HG02588 (cell line): ENCODE measurements around the gene CD300LF.

Experiments used
- ATAC-seq: cut with Tn5 transposase; IDR thresholded peaks from one replicate; pipeline ENCODE4 v1.9.1; 2021; ENCODE audit warnings: mild to moderate bottlenecking, moderate library complexity; ENCODE audit not compliant: unreplicated experiment

CD300LF gene

DNA sequence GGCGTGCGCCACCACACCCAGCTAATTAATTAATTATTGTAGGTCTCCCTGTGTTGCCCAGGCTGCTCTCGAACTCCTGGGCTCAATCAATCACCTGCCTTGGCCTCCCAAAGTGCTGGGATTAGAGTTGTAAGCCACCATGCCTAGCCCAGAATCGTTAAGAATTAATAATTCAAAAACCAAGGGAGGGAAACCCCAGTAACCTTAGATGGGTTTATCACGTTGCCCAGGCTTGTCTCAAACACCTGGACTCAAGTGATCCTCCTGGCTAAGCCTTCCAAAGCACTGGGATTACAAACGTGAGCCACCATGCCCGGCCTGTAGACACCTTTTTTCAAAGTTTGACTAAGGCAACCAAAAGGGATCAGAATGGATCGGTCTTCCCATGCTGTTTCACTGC is 21.6 kb downstream of the CD300LF start:
- no peak for ATAC-seq

DNA sequence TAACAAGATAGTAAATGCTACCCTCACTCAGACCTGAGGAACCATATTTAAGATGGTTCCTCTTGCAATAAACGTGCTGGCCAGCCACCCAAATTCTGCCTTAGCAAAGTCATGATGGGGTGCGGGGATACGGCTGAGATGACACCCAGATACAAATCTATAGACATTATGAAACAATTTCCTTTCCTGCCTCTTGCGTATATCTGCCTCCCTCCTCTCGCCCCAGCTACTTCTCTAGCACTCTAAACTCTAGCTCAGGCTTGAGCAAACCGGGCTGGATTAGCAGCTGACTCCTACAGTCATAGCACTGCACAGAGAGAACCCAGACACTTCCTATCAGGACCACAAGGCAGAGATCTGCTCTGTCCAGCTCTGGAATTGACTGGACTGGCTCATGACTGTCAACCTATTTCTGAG is 22.3 kb downstream of the CD300LF start:
- ATAC-seq, result no peak

- no peak for ATAC-seq
These were observed 24.8 kb downstream of the CD300LF start for GRCh38 chr17:74687886-74688285.

GRCh38 chr17:74686761-74687160 is 26.0 kb downstream of the CD300LF start:
- ATAC-seq, result no peak

DNA sequence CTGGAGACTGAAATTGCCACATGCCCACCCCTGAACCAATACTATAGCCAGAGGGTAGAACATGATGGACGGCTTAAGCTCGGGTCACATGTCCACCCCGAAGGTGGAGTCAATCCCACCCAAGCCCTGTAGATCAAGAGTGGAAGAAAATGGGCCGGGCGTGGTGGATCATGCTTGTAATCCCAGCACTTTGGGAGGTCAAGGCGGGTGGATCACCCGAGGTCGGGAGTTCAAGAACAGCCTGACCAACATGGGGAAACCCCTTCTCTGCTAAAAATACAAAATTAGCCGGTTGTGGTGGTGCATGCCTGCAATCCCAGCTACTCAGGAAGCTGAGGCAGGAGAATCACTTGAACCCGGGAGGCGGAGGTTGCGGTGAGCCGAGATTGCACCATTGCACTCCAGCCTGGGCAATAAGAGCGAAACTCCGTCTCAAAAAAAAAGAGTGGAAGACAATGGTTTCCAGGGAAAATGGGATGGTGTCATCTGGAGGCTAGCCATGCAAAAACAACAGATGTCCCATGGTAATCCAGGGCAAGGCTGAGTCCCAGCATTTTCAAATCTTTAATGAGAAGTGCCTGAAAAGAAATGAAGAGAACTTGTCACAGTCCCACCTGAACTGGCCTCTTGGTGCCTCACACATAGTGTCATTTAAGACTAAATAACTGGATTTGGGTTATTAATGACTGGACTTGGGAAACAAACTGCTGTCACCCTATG is 30.1 kb downstream of the CD300LF start:
- no peak for ATAC-seq

DNA sequence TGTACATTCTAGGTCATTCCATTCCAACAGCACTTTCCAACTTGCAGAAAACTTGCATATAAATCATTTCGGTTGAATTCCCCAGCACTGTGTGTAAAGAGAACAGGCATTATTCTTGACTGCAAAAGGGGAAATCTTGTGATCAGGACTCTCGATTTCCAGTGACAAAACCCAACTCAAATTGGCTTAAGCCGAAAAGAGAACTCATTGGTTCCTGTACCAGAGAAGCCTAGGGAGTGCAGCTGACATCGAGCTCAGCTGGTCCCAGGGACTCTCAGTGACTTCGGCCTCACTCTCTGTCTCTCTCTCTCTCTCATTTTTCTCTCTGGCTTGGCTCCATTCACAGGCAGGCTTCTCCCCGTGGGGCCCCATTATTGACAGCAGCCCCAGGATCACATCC is 30.7 kb downstream of the CD300LF start:
- ATAC-seq, result no peak

GRCh38 chr17:74680941-74681340 is 31.8 kb downstream of the CD300LF start:
- no peak for ATAC-seq

DNA sequence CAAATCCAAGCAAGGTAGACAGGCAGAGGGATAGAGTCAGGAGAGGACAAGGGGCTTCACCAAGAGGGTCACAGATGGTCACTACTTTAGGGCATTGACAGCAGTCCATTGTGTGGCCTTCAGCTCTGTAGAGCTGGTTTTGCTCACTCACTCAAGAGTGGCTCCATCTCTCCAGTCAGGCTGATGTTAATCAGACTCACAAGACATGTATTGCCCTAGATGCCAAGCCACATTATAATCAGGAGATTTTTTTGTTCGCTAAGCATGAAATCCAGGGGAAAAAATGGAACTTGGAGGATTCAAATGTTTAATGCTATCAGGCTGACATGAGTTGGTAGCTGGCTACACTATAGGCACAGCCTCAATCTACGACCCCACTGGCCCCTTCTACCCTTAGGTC is 32.5 kb downstream of the CD300LF start:
- no peak for ATAC-seq

DNA sequence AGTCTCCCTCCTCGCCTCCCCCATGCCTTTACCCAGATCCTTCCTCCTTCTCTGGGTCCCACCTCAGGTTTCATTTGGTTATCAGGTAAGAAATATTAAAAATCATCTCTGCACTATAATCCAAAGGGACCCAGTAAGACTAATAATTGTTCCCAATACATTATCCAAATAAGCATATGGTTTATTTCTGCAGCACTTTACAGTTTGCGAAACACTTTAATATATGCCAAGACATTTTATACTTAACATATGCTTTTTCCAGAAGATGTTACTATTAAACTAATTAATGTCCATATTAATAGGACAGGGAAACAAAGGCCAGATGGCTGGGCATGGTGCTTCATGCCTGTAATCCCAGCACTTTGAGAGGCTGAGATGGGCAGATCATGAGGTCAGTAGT is 33.3 kb downstream of the CD300LF start:
- ATAC-seq, result no peak

DNA sequence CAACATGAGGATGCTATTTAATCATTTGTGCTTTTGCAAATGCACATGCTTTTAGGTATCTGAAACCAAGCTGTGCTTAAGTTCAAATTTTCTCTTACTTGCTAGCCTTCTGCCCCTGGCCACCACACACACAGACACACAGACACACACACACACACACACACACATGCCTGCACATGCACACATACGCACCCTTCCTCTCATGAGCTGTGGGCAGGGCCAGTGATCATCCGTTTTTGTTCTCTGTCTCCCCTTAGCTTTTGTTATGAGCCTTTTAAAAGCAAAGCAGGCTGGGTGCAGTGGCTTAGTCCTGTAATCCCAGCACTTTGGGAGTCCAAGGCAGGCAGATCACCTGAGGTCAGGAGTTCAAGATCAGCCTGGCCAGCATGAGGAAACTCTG is 34.2 kb downstream of the CD300LF start:
- ATAC-seq, result no peak

DNA sequence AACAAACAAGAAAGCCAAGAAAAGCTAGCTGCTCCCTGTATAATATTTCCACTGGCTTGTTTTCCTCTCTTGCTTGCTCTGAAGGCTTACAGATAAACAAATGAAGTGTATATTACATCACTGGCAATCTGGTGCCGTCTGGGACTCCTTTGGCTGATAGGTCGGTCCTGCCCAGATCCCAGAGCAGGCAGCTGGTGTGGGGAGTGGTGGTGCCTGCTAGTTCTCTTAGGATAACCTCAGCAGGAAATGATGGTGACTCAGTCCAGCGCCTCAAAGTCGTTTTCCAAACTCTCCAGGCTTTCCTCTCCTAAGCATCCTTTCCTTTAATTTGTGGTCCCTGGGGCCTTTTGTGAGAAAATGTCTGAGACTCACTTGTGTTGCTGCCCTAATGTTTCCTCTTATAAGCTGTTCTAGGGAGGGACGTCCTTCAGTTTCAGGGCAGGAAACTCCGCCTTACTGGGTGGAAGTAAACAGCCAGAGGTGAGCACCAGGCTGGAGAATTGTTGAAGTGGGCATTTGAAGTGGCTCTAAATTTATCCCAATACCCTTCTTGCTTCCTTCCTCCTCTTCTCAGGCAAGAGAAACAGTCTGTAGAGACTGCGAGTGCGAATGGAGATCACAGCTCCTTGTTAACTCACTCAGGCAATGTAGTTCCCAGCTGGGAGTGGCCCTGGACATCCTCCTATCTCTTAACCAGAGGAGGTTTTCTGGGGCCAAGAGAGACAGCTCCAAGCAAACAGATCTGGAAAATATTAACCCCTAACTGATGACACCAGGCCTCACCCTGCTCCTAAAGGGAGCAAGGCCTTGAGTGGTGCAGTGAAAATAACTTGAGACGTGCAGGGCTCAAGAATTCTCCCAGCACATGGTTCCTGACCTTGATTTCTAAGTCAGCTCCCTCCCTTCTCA is 34.9 kb downstream of the CD300LF start:
- ATAC-seq, result no peak

GRCh38 chr17:74671031-74671771 is 41.5 kb downstream of the CD300LF start:
- ATAC-seq, result no peak

DNA sequence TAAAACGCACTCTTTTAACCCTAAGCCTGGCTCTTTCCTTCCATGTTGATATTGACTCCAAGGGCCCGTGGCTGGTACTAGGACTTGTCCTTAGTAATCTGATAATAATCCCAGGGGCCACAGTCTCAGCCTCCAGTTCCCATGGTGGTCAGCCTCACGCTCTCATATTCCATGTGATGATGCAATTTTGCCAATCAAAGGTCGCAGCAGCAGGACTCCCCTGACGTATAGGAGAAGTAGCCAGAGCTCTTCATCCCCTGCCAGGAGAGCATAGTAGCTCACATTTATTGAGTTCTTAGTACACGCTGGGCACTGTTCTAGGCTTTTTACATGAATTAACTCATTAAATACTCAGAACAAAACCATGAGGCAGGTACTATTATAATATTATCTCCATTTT is 42.4 kb downstream of the CD300LF start:
- no peak for ATAC-seq

DNA sequence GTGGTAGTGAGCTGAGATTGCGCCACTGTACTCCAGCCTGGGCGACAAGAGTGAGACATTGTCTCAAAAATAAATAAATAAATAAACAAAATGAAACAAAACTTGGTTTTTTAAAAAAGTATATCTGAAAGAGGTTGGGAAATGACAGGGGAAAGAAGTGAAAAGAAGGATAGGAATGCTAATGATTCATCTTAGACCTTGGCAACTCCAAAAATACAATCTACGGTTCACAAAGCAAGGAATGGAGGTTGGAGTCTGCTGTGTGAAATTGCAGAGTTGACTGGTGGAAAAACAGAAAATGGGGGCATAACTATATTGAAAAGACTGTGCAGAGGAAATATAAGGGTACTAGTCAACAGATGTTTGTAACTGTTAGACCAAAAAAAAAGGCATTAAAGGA is 49.2 kb downstream of the CD300LF start:
- ATAC-seq, result no peak

GRCh38 chr17:74659889-74660288 is 52.8 kb downstream of the CD300LF start:
- no peak for ATAC-seq

DNA sequence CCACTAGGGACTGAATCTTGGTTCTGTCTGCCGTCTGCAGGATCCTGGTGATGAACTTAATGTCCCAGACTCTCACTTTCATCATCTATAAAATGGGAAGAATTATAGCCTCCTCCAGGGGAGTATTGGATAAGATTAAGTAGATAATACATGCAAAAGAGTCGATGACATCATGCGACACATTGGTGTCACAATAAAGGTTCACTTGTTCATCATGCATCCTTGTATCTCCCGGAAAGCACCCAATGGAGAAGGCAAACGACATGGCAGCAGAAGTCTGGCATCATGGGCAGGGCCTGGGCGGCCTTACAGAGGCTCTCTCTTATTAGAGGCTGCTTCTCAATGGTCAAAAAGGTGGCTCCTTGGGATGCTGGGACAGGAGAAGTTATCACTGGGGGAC is 54.1 kb downstream of the CD300LF start:
- ATAC-seq, result no peak

GRCh38 chr17:74654742-74655141 is 58.0 kb downstream of the CD300LF start:
- no peak for ATAC-seq

GRCh38 chr17:74652020-74652419 is 60.7 kb downstream of the CD300LF start:
- no peak for ATAC-seq

DNA sequence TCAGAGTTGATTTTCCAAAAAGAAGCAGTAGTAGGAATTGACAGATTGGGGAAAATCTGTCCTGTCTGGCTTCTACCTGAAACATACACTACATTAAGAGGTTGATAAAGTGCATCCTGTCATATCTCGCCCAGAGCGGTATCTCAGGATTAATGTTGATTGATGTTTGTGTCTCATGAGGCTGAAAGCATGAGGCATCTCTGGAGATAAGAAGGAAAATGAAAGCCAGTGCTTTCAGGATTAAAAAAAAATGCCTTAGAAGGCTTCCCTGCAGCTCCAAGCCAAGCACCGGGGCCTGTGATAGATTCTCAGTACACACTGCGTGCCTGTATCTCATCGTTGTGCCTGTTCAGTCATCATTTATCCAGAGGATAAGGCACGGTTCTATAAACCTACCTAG is 62.8 kb downstream of the CD300LF start:
- ATAC-seq, result no peak

- ATAC-seq, result no peak
These were observed 64.7 kb downstream of the CD300LF start for GRCh38 chr17:74647871-74648672.

DNA sequence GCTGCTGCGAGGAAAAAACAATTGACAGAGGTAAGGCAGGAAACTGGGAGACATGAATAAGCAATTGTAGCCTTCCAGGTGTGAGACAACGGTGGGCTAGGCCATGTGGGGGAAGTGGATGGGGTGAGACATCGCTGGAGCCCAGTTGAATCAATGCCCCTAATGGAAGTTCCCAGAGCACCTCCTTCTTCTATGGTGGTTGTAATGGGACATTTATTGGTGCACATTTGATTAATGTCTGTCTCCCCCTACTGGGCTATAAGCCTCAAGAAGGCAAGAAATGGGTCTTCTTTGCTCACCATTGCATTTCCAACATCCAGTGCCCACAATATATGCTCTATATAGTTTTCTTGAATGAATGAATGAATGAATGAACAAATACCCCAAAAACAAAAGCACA is 66.5 kb downstream of the CD300LF start:
- no peak for ATAC-seq
